ENCODE results near the gene TMEM9.

DNA sequence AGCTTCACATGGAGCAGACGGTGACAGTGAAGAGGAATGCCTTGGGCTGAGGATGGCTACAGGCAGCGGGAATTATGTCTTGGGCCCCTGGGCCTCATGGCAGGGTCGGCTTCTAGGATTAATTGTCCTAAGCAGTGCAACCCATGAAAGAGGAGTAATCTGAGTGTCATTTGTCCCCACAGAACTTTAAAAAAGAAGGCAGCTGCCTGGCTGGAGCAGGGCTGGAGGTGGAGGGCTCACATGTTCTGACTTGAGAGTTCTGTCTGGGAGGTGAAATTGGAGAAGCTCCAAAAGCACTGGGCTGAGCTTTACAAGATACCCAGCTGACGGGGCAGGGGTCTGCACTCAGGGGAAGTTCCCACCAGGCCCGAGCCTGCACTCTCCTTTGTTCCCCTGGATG lies 64.7 kb downstream of the TMEM9 start:
- TF ChIP-seq EZH2 (IDR thresholded peaks at IDR 0.05) (no peak), POLR2AphosphoS5 (IDR thresholded peaks at IDR 0.05; ENCODE audit: borderline replicate concordance, low read depth, low read length) (no peak), FOXP2 (optimal IDR thresholded peaks at IDR 0.05; ENCODE audit: control extremely low read depth, extremely low read length, insufficient read depth) (no peak)

Data from SK-N-MC (cell line).